ENCODE data around the gene C8A. TPM values are rescaled to one million over a fixed set of nuclear protein-coding genes. Genes with fewer than 3 reads are reported as not detected.

C8A gene
- total and polyA plus RNA-seq, 2 donors (not counting 1 experiment from before 2014, with no cell fraction given), result not detected

DNA sequence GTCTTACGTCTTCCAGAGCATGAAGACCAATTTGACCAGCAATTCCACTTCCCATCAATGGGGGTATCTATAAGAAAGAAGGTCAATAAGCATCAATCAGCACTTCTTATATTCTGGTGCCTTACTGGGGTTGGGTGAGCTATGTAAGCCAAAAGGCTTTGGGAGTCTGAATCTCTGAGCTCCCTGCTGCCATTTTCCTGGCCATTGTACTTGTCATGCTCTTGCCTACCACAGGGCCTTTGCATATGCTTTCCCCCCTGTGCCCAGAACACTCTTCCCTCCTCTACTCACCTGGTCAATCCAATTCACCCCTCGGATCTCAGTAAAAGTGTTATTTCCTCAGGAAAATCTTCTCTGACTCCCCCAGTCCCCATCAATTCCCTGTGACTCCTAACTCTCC is 74.9 kb downstream of the C8A start:
- Histone ChIP-seq H3K4me3 (replicated peaks in 1 of 4; ENCODE audit: control extremely low read depth in 1 of 4, insufficient read depth in 1 of 4, low read depth in 3 of 4, low read length in 4 of 4) (no peak overlapping the region), H3K27ac (ENCODE audit: insufficient read depth, low read length) (no peak overlapping the region), H3K79me2 (ENCODE audit: control insufficient read depth, insufficient read depth, low read length) (no peaks in the 10 kb centered on the region), H2AFZ (ENCODE audit: low read length) (no peak overlapping the region), H3K9ac (ENCODE audit: insufficient read depth, low read length) (no peak overlapping the region), H3K4me1 (ENCODE audit: control insufficient read depth, extremely low read depth, insufficient read depth, low read length) (no peaks in the 10 kb centered on the region), H4K20me1 (ENCODE audit: control insufficient read depth, extremely low read depth, insufficient read depth, low read length) (no peaks in the 10 kb centered on the region), H3K4me2 (ENCODE audit: extremely low read depth, insufficient read depth, low read length) (no peak overlapping the region), H3K36me3 (ENCODE audit: control insufficient read depth, insufficient read depth, low read length) (no peaks in the 10 kb centered on the region), H3K27me3 (ENCODE audit: control insufficient read depth, insufficient read depth, low read length) (no peaks in the 10 kb centered on the region), H3K9me3 (ENCODE audit: control insufficient read depth, insufficient read depth, low read depth, low read length) (no peaks in the 10 kb centered on the region)
- no peak for DNase-seq (ENCODE audit: low read depth in 2 of 2)
- TF ChIP-seq, protein P1, sequence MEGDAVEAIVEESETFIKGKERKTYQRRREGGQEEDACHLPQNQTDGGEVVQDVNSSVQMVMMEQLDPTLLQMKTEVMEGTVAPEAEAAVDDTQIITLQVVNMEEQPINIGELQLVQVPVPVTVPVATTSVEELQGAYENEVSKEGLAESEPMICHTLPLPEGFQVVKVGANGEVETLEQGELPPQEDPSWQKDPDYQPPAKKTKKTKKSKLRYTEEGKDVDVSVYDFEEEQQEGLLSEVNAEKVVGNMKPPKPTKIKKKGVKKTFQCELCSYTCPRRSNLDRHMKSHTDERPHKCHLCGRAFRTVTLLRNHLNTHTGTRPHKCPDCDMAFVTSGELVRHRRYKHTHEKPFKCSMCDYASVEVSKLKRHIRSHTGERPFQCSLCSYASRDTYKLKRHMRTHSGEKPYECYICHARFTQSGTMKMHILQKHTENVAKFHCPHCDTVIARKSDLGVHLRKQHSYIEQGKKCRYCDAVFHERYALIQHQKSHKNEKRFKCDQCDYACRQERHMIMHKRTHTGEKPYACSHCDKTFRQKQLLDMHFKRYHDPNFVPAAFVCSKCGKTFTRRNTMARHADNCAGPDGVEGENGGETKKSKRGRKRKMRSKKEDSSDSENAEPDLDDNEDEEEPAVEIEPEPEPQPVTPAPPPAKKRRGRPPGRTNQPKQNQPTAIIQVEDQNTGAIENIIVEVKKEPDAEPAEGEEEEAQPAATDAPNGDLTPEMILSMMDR (conservative IDR thresholded peaks at IDR 0.05 in 1 of 2, IDR thresholded peaks at IDR 0.05 in 1 of 2; ENCODE audit: low read depth in 1 of 2, low read length in 2 of 2), result no peak
- TF ChIP-seq EZH2 (IDR thresholded peaks at IDR 0.05; ENCODE audit: low read length, missing control alignments), result no peak

DNA sequence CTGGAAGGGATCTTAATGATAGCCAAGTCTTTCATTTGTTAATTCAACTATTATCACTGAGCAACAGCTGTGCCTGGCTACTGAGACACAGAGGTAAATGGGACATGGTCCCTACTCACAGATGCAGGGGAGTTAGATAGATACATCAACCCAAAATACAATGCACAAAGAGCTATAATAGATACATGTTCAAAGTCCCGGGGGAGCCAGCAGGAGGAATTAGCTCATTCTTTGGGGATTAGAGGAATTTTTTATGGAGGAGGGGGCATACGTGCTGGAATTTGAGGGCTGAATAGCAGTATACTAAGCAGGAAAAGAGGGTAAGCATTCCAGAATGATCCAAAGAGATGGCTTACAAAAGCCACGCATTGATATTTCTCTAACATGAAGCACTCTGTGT is 76.6 kb downstream of the C8A start:
- H3K27me3 ChIP-seq (ENCODE audit: control insufficient read depth, insufficient read depth, low read length), result no peaks in the 10 kb centered on the region
- no peaks in the 10 kb centered on the region for H4K20me1 ChIP-seq (ENCODE audit: control insufficient read depth, extremely low read depth, insufficient read depth, low read length)
- no peak for DNase-seq (ENCODE audit: low read depth in 2 of 2)
- TF ChIP-seq, protein P1 (conservative IDR thresholded peaks at IDR 0.05 in 1 of 2, IDR thresholded peaks at IDR 0.05 in 1 of 2; ENCODE audit: low read depth in 1 of 2, low read length in 2 of 2), result no peak
- no peak for TF ChIP-seq EZH2 (IDR thresholded peaks at IDR 0.05; ENCODE audit: low read length, missing control alignments)
- H3K79me2 ChIP-seq (ENCODE audit: control insufficient read depth, insufficient read depth, low read length), result no peaks in the 10 kb centered on the region
- no peak overlapping the region for H3K4me3 ChIP-seq (replicated peaks in 1 of 4; ENCODE audit: control extremely low read depth in 1 of 4, insufficient read depth in 1 of 4, low read depth in 3 of 4, low read length in 4 of 4)
- no peaks in the 10 kb centered on the region for H3K9me3 ChIP-seq (ENCODE audit: control insufficient read depth, insufficient read depth, low read depth, low read length)
- no peak overlapping the region for H2AFZ ChIP-seq (ENCODE audit: low read length)
- H3K4me1 ChIP-seq (ENCODE audit: control insufficient read depth, extremely low read depth, insufficient read depth, low read length), result no peaks in the 10 kb centered on the region
- no peak overlapping the region for H3K4me2 ChIP-seq (ENCODE audit: extremely low read depth, insufficient read depth, low read length)
- no peak overlapping the region for H3K9ac ChIP-seq (ENCODE audit: insufficient read depth, low read length)
- no peak overlapping the region for H3K27ac ChIP-seq (ENCODE audit: insufficient read depth, low read length)
- no peaks in the 10 kb centered on the region for H3K36me3 ChIP-seq (ENCODE audit: control insufficient read depth, insufficient read depth, low read length)

DNA sequence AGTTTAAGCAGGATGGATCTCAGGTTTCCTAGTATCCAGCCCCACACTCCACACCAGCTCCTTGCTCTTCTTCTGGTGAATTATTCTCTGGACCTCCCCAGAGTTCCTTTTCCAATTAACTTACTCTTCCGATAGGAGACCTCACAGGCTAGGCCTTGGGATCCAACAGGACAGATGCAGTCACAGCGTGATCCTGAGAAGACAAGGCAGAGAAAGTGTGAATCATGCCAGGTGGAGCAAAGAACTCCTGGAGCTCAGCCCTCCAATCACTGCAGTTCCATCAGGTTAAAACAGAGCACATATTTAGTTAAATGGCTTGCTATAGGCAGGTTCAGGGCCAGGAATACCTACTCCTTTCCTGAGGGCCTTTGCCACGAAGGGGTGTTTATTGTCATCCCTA is 77.1 kb downstream of the C8A start:
- H3K36me3 ChIP-seq (ENCODE audit: control insufficient read depth, insufficient read depth, low read length), result no peaks in the 10 kb centered on the region
- H3K27me3 ChIP-seq (ENCODE audit: control insufficient read depth, insufficient read depth, low read length), result no peaks in the 10 kb centered on the region
- H3K4me1 ChIP-seq (ENCODE audit: control insufficient read depth, extremely low read depth, insufficient read depth, low read length), result no peaks in the 10 kb centered on the region
- no peak overlapping the region for H3K4me2 ChIP-seq (ENCODE audit: extremely low read depth, insufficient read depth, low read length)
- H3K9me3 ChIP-seq (ENCODE audit: control insufficient read depth, insufficient read depth, low read depth, low read length), result no peaks in the 10 kb centered on the region
- no peak overlapping the region for H3K27ac ChIP-seq (ENCODE audit: insufficient read depth, low read length)
- no peak for DNase-seq (ENCODE audit: low read depth in 2 of 2)
- TF ChIP-seq, protein P1 (conservative IDR thresholded peaks at IDR 0.05 in 1 of 2, IDR thresholded peaks at IDR 0.05 in 1 of 2; ENCODE audit: low read depth in 1 of 2, low read length in 2 of 2), result no peak
- no peak for TF ChIP-seq EZH2 (IDR thresholded peaks at IDR 0.05; ENCODE audit: low read length, missing control alignments)
- H3K9ac ChIP-seq (ENCODE audit: insufficient read depth, low read length), result no peak overlapping the region
- H4K20me1 ChIP-seq (ENCODE audit: control insufficient read depth, extremely low read depth, insufficient read depth, low read length), result no peaks in the 10 kb centered on the region
- H3K79me2 ChIP-seq (ENCODE audit: control insufficient read depth, insufficient read depth, low read length), result no peaks in the 10 kb centered on the region
- H3K4me3 ChIP-seq (replicated peaks in 1 of 4; ENCODE audit: control extremely low read depth in 1 of 4, insufficient read depth in 1 of 4, low read depth in 3 of 4, low read length in 4 of 4), result no peak overlapping the region
- no peak overlapping the region for H2AFZ ChIP-seq (ENCODE audit: low read length)

All from fibroblast of lung (primary cell).